HFFc6 (cell line): ENCODE measurements around the gene ZC3H6. TPM values are rescaled to one million over a fixed set of nuclear protein-coding genes. Genes with fewer than 3 reads are reported as not detected.
"Not testable (repeated sequence)": the region's sequence is repeated elsewhere in the genome, so short reads cannot be mapped to it uniquely, and the experiment has no call there.

Source experiments
- DNase-seq: peaks from one replicate; pipeline ENCODE4 v3.0.0-alpha.2; 2018
- H3K27ac Mint-ChIP-seq: 2 replicates; pipeline ENCODE4 v1.8.0; 2020; ENCODE audit warnings: mild to moderate bottlenecking, mixed read lengths
- H3K27me3 Mint-ChIP-seq: 2 replicates; pipeline ENCODE4 v1.8.0; 2021; ENCODE audit warnings: mild to moderate bottlenecking, moderate library complexity, mixed read lengths; ENCODE audit not compliant: insufficient read depth
- H3K36me3 Mint-ChIP-seq: 2 replicates; pipeline ENCODE4 v1.8.0; 2021; ENCODE audit warnings: low read depth, mixed read lengths
- H3K4me1 Mint-ChIP-seq: 2 replicates; pipeline ENCODE4 v1.8.0; 2020; ENCODE audit warnings: low read depth, mixed read lengths
- H3K4me3 Mint-ChIP-seq: 2 replicates; pipeline ENCODE4 v1.8.0; 2020; ENCODE audit warnings: mild to moderate bottlenecking, moderate library complexity, mixed read lengths
- H3K9me3 Mint-ChIP-seq: 2 replicates; pipeline ENCODE4 v1.8.0; 2020; ENCODE audit warnings: mild to moderate bottlenecking, mixed read lengths
- total RNA-seq, 6 experiments: library from RNA; stranded (reverse); fragmentation: NEBNext Ultra II Directional; extraction: Animal tissue kit (Norgen Biotek cat#: 25700); gene quantifications; 2 replicates in 1 of 6; 3 replicates in 5 of 6; pipeline ENCODE4 v1.2.3, GENCODE V29; 2021
- TF ChIP-seq, protein P1 (sequence below): fragments of 200-600 bp; sonication (generic); IDR thresholded peaks from 2 replicates; pipeline ENCODE4 v1.5.0; 2021; ENCODE audit warnings: antibody characterized with exemption, mild to moderate bottlenecking

The ZC3H6 gene
- total RNA-seq, 6 experiments from 2014 or later = 3.8 to 6.1 (median 5.0) TPM

DNA sequence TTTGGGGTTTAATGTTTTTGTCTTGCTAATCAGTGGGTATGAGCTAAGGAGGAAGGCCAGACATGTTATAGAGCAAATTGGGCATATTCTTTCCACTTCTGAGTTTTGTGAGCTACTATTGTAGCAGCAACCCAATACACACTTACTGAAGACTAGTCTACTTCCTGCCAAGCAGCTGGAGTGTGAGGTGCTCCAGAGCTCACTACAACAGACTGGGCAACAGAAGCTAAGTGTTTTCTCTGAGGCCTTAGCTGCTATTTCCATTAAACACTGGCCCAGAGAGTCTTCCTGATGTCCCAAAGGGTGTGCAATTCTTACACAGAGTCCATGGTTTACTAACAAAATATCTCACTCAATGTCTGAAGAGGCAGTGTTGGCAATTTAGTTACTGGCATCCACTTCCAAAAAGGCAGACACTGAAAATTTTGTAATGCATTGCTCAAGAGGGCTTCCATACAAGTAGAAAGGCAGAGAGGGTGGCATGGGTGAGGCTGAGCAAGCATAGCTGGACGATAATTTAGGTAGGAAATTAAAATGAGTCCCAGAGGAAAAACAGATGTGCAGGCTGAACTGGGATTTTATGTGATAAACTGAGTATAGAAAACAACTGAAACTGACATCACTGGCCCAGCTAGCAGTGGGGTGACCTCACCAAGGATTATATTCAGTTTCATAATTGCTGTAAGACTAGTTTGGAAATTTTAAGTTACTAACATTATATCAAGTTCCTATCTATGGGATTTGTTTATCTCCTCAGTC is 68.6 kb downstream of the ZC3H6 start:
- H3K4me1 Mint-ChIP-seq = no peaks in the 10 kb centered on the region
- peaks cover 6% of the 10 kb centered on the region for H3K27me3 Mint-ChIP-seq
- H3K36me3 Mint-ChIP-seq = no peaks in the 10 kb centered on the region
- TF ChIP-seq, protein P1, sequence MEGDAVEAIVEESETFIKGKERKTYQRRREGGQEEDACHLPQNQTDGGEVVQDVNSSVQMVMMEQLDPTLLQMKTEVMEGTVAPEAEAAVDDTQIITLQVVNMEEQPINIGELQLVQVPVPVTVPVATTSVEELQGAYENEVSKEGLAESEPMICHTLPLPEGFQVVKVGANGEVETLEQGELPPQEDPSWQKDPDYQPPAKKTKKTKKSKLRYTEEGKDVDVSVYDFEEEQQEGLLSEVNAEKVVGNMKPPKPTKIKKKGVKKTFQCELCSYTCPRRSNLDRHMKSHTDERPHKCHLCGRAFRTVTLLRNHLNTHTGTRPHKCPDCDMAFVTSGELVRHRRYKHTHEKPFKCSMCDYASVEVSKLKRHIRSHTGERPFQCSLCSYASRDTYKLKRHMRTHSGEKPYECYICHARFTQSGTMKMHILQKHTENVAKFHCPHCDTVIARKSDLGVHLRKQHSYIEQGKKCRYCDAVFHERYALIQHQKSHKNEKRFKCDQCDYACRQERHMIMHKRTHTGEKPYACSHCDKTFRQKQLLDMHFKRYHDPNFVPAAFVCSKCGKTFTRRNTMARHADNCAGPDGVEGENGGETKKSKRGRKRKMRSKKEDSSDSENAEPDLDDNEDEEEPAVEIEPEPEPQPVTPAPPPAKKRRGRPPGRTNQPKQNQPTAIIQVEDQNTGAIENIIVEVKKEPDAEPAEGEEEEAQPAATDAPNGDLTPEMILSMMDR = no peak
- no peak for DNase-seq
- H3K27ac Mint-ChIP-seq = no peak overlapping the region
- H3K4me3 Mint-ChIP-seq = no peak overlapping the region
- peaks cover 6% of the 10 kb centered on the region; the same call in 1 of the 2 replicates for H3K9me3 Mint-ChIP-seq

DNA sequence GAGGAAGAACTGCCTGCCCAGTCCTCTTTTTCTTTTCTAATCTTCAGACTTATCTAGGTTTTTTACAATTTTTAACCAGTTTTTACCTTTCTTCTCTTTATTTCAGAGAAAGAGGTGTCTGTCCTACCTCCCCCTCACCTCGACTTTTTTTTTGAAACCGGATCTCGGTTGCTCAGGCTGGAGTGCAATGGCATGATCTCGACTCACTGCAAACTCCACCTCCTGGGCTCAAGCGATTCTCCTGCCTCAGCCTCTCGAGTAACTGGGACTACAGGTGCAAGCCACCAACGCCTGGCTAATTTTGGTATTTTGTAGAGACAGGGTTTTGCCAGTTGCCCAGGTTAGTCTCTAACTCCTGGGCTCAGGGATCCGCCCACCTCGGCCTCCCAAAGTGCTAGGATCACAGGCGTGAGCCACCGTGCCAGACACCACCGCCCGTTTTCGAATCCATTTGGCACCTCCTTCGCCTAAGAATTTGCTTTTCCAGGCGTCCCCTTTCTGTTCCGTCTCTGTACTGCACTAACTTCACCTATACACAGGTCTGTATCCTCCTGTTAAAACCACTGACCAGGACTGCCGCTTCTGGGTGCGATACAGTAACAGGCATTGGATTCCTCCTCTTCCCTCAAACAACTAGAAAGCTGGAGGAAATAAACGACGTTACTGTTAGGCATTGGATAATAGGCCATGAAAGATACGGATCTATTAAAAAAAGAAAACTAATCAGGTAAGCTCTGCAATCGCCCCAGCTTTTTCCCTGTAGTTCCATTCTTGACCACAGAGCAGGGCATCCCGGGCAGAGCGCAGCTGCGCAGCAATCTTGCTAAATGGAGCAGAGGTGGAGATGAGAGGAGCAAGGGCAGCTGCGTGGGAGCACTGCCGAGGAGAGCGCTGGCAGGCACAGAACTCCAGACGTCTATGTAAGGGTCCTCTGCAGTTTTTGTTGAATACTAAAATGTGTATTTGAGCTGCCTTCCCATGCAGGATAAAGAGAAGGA is 69.9 kb downstream of the ZC3H6 start:
- Mint-ChIP-seq H3K4me1 (no peaks in the 10 kb centered on the region), H3K9me3 (peaks cover 6% of the 10 kb centered on the region; the same call in 1 of the 2 replicates), H3K27me3 (peaks cover 6% of the 10 kb centered on the region), H3K36me3 (no peaks in the 10 kb centered on the region), H3K27ac (no peak overlapping the region), H3K4me3 (no peak overlapping the region)
- no peak for DNase-seq
- TF ChIP-seq, protein P1 = peak; percentile 17; the same call in 1 of the 2 replicates

DNA sequence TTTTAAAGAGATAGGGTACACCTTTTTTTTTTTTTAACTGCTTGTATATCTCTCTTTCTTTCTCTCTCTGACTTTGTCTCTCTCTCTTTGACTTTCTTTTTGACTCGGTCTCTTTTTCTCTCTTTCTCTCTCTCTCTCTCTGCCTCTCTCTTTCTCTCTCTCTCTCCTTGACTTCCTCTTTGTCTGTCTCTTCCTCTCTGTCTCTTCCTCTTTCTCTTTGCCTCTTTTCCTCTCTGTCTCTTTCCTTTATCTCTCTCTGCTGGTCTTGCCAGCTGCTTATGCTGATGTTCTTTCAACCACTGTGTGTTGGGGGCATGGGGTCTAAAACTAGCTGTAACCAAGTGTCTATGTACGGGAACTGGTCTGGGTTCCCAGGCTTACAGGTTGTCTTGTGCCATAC is 76.9 kb downstream of the ZC3H6 start:
- not testable (repeated sequence) for H3K9me3 Mint-ChIP-seq, DNase-seq, H3K4me3 Mint-ChIP-seq, H3K36me3 Mint-ChIP-seq, H3K4me1 Mint-ChIP-seq, H3K27me3 Mint-ChIP-seq, H3K27ac Mint-ChIP-seq

DNA sequence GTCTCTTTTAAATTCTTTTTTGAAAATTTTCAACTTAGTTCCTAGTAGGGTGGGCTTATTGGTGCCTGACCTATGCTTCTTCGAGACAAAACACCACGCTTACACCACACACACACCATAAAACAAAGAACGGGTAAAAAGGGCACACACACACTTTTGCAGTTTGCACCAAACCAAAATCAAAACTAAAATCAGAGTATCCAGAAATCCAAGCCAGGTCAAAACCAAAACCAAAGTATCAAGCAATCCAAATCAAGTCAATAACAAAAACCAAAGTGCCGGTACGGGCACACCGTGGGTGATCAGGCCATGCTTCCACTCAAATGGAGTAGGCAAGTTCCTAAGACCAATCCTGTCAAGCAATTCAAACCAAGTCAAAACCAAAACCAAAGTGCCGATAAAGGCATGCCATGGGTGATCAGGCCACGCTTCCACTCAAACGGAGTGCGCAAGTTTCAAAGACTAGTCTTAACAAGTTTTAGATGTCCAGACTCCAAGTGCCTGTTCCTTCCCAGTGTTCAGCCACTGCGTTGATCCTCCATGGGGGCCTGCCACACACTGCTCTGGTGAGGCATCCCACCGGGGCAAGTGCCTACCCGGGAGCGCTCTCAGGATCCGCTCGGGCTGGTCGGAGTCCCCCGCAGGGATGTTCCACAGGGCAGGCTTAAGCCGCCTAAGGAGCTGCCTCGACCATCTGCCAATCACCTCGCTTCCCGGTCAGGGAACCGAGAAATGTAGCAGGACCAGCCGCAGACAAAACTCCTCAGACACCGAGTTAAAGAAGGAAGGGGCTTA is 77.6 kb downstream of the ZC3H6 start:
- H3K36me3 Mint-ChIP-seq, H3K27me3 Mint-ChIP-seq, H3K9me3 Mint-ChIP-seq, H3K4me3 Mint-ChIP-seq, DNase-seq, H3K4me1 Mint-ChIP-seq, H3K27ac Mint-ChIP-seq: not testable (repeated sequence)

DNA sequence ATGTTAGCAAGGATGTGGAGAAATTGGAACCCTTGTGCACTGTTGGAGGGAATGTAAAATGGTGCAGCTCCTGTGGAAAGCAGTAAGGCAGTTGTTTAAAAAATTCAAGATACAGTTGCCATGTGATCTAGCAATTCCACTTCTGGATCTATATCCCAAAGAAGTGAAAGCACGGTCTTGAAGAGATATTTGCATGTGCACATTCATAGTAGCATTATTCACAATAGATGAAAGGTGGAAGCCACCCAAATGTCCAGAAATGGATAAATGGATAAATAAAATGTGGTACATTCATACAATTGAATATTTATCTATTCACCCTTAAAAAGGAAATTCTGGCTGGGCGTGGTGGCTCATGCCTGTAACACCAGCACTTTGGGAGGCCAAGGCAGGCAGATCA is 78.9 kb downstream of the ZC3H6 start:
- H3K27ac Mint-ChIP-seq, H3K4me1 Mint-ChIP-seq, H3K9me3 Mint-ChIP-seq, H3K36me3 Mint-ChIP-seq, DNase-seq, H3K27me3 Mint-ChIP-seq, H3K4me3 Mint-ChIP-seq: not testable (repeated sequence)

DNA sequence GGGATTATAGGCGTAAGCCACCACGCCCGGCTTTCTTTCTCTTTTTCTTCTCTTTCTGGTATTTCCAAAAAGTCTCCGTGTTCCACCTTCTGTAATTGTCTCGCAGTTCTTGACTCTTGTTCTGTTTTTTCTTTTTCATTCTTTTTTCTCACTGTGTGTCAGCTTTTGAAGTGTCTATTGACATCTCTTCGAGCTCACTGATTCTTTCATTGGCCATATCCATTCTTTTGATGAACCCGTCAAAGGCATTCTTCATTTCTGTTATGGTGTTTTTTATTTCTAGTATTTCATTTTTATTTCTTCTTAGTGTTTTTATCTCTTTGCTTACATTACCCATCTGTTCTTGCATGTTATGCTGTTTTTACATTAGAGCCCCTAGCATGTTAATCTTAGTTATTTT is 84.7 kb downstream of the ZC3H6 start:
- H3K4me1 Mint-ChIP-seq, H3K36me3 Mint-ChIP-seq, H3K4me3 Mint-ChIP-seq, H3K27ac Mint-ChIP-seq, H3K27me3 Mint-ChIP-seq, DNase-seq: not testable (repeated sequence)
- H3K9me3 Mint-ChIP-seq = peaks cover 14% of the 10 kb centered on the region

Other genes starting within 250 kb of the ZC3H6 start
- 10 to 100 TPM; 37.9 to 51.6 (median 39.7) TPM for gene TMEM87B, start 220.3 kb upstream of the ZC3H6 start, total RNA-seq
- gene FBLN7, start 137.2 kb upstream of the ZC3H6 start, total RNA-seq = 1 to 10 TPM; 1.9 to 8.0 (median 7.2) TPM
- gene ZC3H8, start 20.6 kb upstream of the ZC3H6 start, total RNA-seq = 1 to 10 TPM; 1.9 to 4.3 (median 3.4) TPM
- 1 to 10 TPM; 4.1 to 6.6 (median 5.5) TPM for gene RGPD8, start 158.0 kb downstream of the ZC3H6 start, total RNA-seq
- 10 to 100 TPM; 48.4 to 65.1 (median 55.1) TPM for gene TTL, start 206.6 kb downstream of the ZC3H6 start, total RNA-seq